HEK293T (cell line): ENCODE results near the gene ARHGAP26.

Experiments
- ARNT ChIP-seq: fragments of 450-650 bp; IDR thresholded peaks from 2 replicates; pipeline ENCODE4 v1.6.1; 2017; ENCODE audit warnings: mild to moderate bottlenecking
- BHLHE40 ChIP-seq: fragments of 450-650 bp; IDR thresholded peaks from 2 replicates; pipeline ENCODE4 v1.6.1; 2016; ENCODE audit warnings: mild to moderate bottlenecking, moderate library complexity, borderline replicate concordance
- ELF4 ChIP-seq: fragments of 450-650 bp; IDR thresholded peaks from 2 replicates; pipeline ENCODE4 v1.6.1; 2017; ENCODE audit warnings: antibody characterized with exemption
- FOXA1 ChIP-seq: fragments of 450-650 bp; IDR thresholded peaks from 2 replicates; pipeline ENCODE4 v1.6.1; 2016; ENCODE audit warnings: mild to moderate bottlenecking
- HDGF ChIP-seq: fragments of 450-650 bp; IDR thresholded peaks from 2 replicates; pipeline ENCODE4 v1.6.1; 2017; ENCODE audit warnings: antibody characterized with exemption, borderline replicate concordance
- L3MBTL2 ChIP-seq: fragments of 450-650 bp; conservative IDR thresholded peaks from 2 replicates; pipeline ENCODE4 v1.6.1; 2016; ENCODE audit warnings: mild to moderate bottlenecking
- PKNOX1 ChIP-seq: fragments of 450-650 bp; IDR thresholded peaks from 2 replicates; pipeline ENCODE4 v1.6.1; 2016
- SP1 ChIP-seq: fragments of 450-650 bp; IDR thresholded peaks from 2 replicates; pipeline ENCODE4 v1.6.1; 2017
- SUZ12 ChIP-seq: fragments of 450-650 bp; IDR thresholded peaks from 2 replicates; pipeline ENCODE4 v1.6.1; 2016; ENCODE audit warnings: mild to moderate bottlenecking
- TARDBP ChIP-seq: fragments of 450-650 bp; IDR thresholded peaks from 2 replicates; pipeline ENCODE4 v1.6.1; 2016
- ZNF384 ChIP-seq: fragments of 450-650 bp; IDR thresholded peaks from 2 replicates; pipeline ENCODE4 v1.6.1; 2016

GRCh38 chr5:143196601-143197259 lies 426.6 kb downstream of the ARHGAP26 start:
- TF ChIP-seq HDGF (no peak), SUZ12 (no peak), SP1 (no peak), L3MBTL2 (no peak), ELF4 (no peak), TARDBP (no peak), ZNF384 (no peak), PKNOX1 (no peak), ARNT (no peak), FOXA1 (no peak), BHLHE40 (no peak)
